HCT116 (cell line): ENCODE data around the gene PIEZO2. TPM values are rescaled to one million over a fixed set of nuclear protein-coding genes. Genes with fewer than 3 reads are reported as not detected.

Source experiments
- ATAC-seq: fragments of 200-7000 bp; cut with Tn5 transposase; 2 replicates; pipeline ENCODE4 v1.9.1; 2020; ENCODE audit warnings: mild to moderate bottlenecking, moderate library complexity
- BruUV-seq: library from RNA; stranded (reverse); fragments of 400-500 nt; replicated peaks from 2 replicates; lab custom pipeline; 2021; lab: Mats Ljungman, UMichigan
- CTCF ChIA-PET: fragments of 300-600 bp; sonication (Branson Sonifier 250); formaldehyde crosslinking; loops from one replicate; lab custom pipeline; 2021; ENCODE audit warnings: antibody characterized with exemption; lab: Charles Lee
- POLR2A ChIA-PET: fragments of 300-600, 350-600 bp; sonication (Branson Sonifier 250); formaldehyde crosslinking; loops from one replicate; lab custom pipeline; 2021; ENCODE audit warnings: antibody characterized with exemption; lab: Charles Lee
- RAD21 ChIA-PET, 2 experiments: fragments of 300-600 bp; sonication (Branson Sonifier 250); formaldehyde crosslinking; loops; one replicate each; lab custom pipeline; 2023; ENCODE audit warnings: low total read pairs in 2 of 2; ENCODE audit not compliant: uncharacterized antibody in 2 of 2, unreplicated experiment in 2 of 2, low non-redundant PET in 1 of 2; lab: Charles Lee
- DNase-seq: peaks from one replicate; pipeline ENCODE4 v3.0.0-alpha.2; 2010; ENCODE audit warnings: low read depth, low spot score
- H2AFZ ChIP-seq: fragments of 200-600 bp; shearing (Covaris generic), sonication (generic); 2 replicates; pipeline ENCODE4 v1.6.1; 2017; ENCODE audit warnings: low read depth, mixed run types, mixed read lengths, antibody characterized with exemption, low read length; ENCODE audit not compliant: poor library complexity, severe bottlenecking
- H3K27ac ChIP-seq: 2 replicates; pipeline ENCODE4 v1.5.1; 2012; ENCODE audit warnings: low read depth, low read length
- H3K27me3 ChIP-seq: fragments of 200-600 bp; sonication (generic); 2 replicates; pipeline ENCODE4 v1.6.1; 2016; ENCODE audit warnings: mixed run types, low read length, mixed read lengths; ENCODE audit not compliant: insufficient read depth
- H3K36me3 ChIP-seq, 2 experiments: fragments of 200-500 bp in 1 of 2; fragments of 200-600 bp in 1 of 2; sonication (Bioruptor generic) in 1 of 2; sonication (generic) in 1 of 2; 2 replicates each; pipeline versions ENCODE4 v1.5.1 to v1.6.1; 2014 to 2016; ENCODE audit warnings: low read length in 2 of 2, inconsistent platforms in 1 of 2, mixed read lengths in 1 of 2, mixed run types in 1 of 2; ENCODE audit not compliant: insufficient read depth in 2 of 2, control insufficient read depth in 1 of 2
- H3K4me1 ChIP-seq, 2 experiments: fragments of 200-600 bp in 1 of 2; sonication (generic) in 1 of 2; 2 replicates each; pipeline versions ENCODE4 v1.5.1 to v1.6.1; 2012 to 2017; ENCODE audit warnings: low read length in 2 of 2, inconsistent platforms in 1 of 2, mild to moderate bottlenecking in 1 of 2, mixed read lengths in 1 of 2, mixed run types in 1 of 2, moderate library complexity in 1 of 2; ENCODE audit not compliant: insufficient read depth in 2 of 2, control insufficient read depth in 1 of 2
- H3K4me2 ChIP-seq: fragments of 200-600 bp; sonication (generic); 2 replicates; pipeline ENCODE4 v1.6.1; 2017; ENCODE audit warnings: mixed run types, low read length, mixed read lengths
- H3K4me3 ChIP-seq, 2 experiments: fragments of 200-600 bp in 1 of 2; sonication (generic) in 1 of 2; replicated peaks in 1 of 2; 2 replicates each; pipeline ENCODE4 v1.5.1; 2011 to 2016; ENCODE audit warnings: low read length in 2 of 2, control low read depth in 1 of 2, low read depth in 1 of 2, mild to moderate bottlenecking in 1 of 2, mixed read lengths in 1 of 2, mixed run types in 1 of 2
- H3K79me2 ChIP-seq: fragments of 200-600 bp; sonication (generic); 2 replicates; pipeline ENCODE4 v1.6.1; 2017; ENCODE audit warnings: mild to moderate bottlenecking, mixed run types, low read length, moderate library complexity, mixed read lengths; ENCODE audit not compliant: insufficient read depth
- H3K9ac ChIP-seq: fragments of 200-600 bp; sonication (generic); 2 replicates; pipeline ENCODE4 v1.6.1; 2016; ENCODE audit warnings: low read length, mixed read lengths
- H3K9me2 ChIP-seq: fragments of 200-600 bp; sonication (generic), shearing (Covaris generic); 2 replicates; pipeline ENCODE4 v1.6.1; 2017; ENCODE audit warnings: mixed run types, mild to moderate bottlenecking, moderate library complexity; ENCODE audit not compliant: insufficient read depth
- H3K9me3 ChIP-seq, 2 experiments: fragments of 200-500 bp in 1 of 2; fragments of 200-600 bp in 1 of 2; sonication (Bioruptor generic) in 1 of 2; sonication (generic) in 1 of 2; 2 replicates each; pipeline ENCODE4 v1.6.1; 2014 to 2017; ENCODE audit warnings: low read length in 2 of 2, mixed read lengths in 2 of 2, inconsistent platforms in 1 of 2, low read depth in 1 of 2, mild to moderate bottlenecking in 1 of 2, mixed run types in 1 of 2, moderate library complexity in 1 of 2; ENCODE audit not compliant: control insufficient read depth in 1 of 2, insufficient read depth in 1 of 2
- H4K20me1 ChIP-seq: fragments of 200-600 bp; sonication (generic), shearing (Covaris generic); 2 replicates; pipeline ENCODE4 v1.6.1; 2017; ENCODE audit warnings: mixed run types, mild to moderate bottlenecking, moderate library complexity; ENCODE audit not compliant: insufficient read depth
- ATF3 ChIP-seq: IDR thresholded peaks from 2 replicates; pipeline ENCODE4 v1.6.1; 2012
- CBX3 ChIP-seq: IDR thresholded peaks from 2 replicates; pipeline ENCODE4 v1.6.1; 2012; ENCODE audit warnings: low read depth
- CEBPB ChIP-seq: IDR thresholded peaks from 2 replicates; pipeline ENCODE4 v1.6.1; 2012; ENCODE audit warnings: low read depth
- EGR1 ChIP-seq: IDR thresholded peaks from 2 replicates; pipeline ENCODE4 v1.6.1; 2012; ENCODE audit warnings: low read depth
- EZH2 ChIP-seq: fragments of 200-600 bp; sonication (generic); IDR thresholded peaks from 2 replicates; pipeline ENCODE4 v1.6.1; 2017; ENCODE audit warnings: antibody characterized with exemption, mixed run types
- FOSL1 ChIP-seq: IDR thresholded peaks from 2 replicates; pipeline ENCODE4 v1.6.1; 2012; ENCODE audit warnings: low read depth
- JUND ChIP-seq: IDR thresholded peaks from 2 replicates; pipeline ENCODE4 v1.6.1; 2012
- POLR2A ChIP-seq: IDR thresholded peaks from 2 replicates; pipeline ENCODE4 v1.7.0; 2011; ENCODE audit warnings: borderline replicate concordance; ENCODE audit not compliant: insufficient read depth, insufficient read length; ENCODE audit errors: extremely low read depth
- POLR2AphosphoS5 ChIP-seq: IDR thresholded peaks from 2 replicates; pipeline ENCODE4 v1.6.1; 2011; ENCODE audit warnings: mild to moderate bottlenecking, low read depth, low read length, moderate library complexity
- RAD21 ChIP-seq: IDR thresholded peaks from 2 replicates; pipeline ENCODE4 v1.6.1; 2012; ENCODE audit warnings: low read depth, mild to moderate bottlenecking
- SP1 ChIP-seq: IDR thresholded peaks from 2 replicates; pipeline ENCODE4 v1.6.1; 2012; ENCODE audit warnings: low read depth
- SRF ChIP-seq: IDR thresholded peaks from 2 replicates; pipeline ENCODE4 v1.6.1; 2012; ENCODE audit warnings: low read depth
- TCF7L2 ChIP-seq: IDR thresholded peaks from 2 replicates; pipeline ENCODE4 v1.7.0; 2011; ENCODE audit warnings: borderline replicate concordance, inconsistent platforms; ENCODE audit not compliant: insufficient read depth, insufficient read length; ENCODE audit errors: extremely low read depth
- YY1 ChIP-seq: IDR thresholded peaks from 2 replicates; pipeline ENCODE4 v1.6.1; 2011; ENCODE audit warnings: low read length, low read depth, moderate library complexity, mild to moderate bottlenecking; ENCODE audit not compliant: insufficient replicate concordance; ENCODE audit errors: extremely low read depth
- ZFX ChIP-seq: fragments of 450-650 bp; IDR thresholded peaks from 2 replicates; pipeline ENCODE4 v1.6.1; 2017
- ZNF274 ChIP-seq: fragments of 200-500 bp; sonication (Bioruptor generic); IDR thresholded peaks from 2 replicates; pipeline ENCODE4 v1.6.1; 2014; ENCODE audit warnings: mild to moderate bottlenecking, low read depth, low read length, inconsistent platforms
- intact Hi-C: fragments of 100-400 bp; cut with micrococcal nuclease; formaldehyde crosslinking; loops from 2 replicates; pipeline ENCODE4 v1.10.0; 2022
- total RNA-seq: library from RNA; stranded (reverse); gene quantifications from one replicate; pipeline ENCODE4 v1.2.1, GENCODE V29; 2021; ENCODE audit not compliant: unreplicated experiment
- TF ChIP-seq, protein P1 (sequence below), 3 experiments: fragments of 200-600 bp in 1 of 3; sonication (generic) in 1 of 3; IDR thresholded peaks in 2 of 3; conservative IDR thresholded peaks in 1 of 3; 2 replicates each; pipeline ENCODE4 v1.5.1; 2012 to 2017; ENCODE audit warnings: low read depth in 2 of 3, low read length in 2 of 3, antibody characterized with exemption in 1 of 3, borderline replicate concordance in 1 of 3, control low read depth in 1 of 3, mild to moderate bottlenecking in 1 of 3, mixed read lengths in 1 of 3, mixed run types in 1 of 3, moderate library complexity in 1 of 3; ENCODE audit not compliant: insufficient read depth in 1 of 3
- TF ChIP-seq, protein P2 (sequence below): IDR thresholded peaks from 2 replicates; pipeline ENCODE4 v1.6.1; 2012
- TF ChIP-seq, protein P3 (sequence below): IDR thresholded peaks from 2 replicates; pipeline ENCODE4 v1.6.1; 2012; ENCODE audit warnings: low read depth

Gene PIEZO2
- total RNA-seq, 1 experiment from 2014 or later = 0.34 TPM

DNA sequence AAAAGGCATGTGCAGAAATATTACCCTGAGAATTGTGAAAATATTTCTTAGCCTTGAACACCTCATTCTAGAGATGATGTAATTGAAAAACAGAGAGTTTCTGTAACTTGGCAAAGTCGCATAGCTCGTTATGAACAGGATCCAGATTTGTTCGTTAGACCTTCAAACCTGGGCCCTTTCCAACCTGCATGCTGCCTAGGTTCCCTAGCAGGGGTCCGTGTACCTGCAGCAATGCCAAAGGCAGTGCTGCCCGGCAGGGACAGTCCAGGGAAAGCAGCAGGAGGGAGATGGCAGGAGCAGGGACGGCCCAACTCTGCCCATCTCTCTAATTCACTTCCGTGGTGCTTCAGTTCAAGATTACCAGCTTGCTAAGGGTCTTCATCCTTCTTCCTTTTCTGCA lies 12.0 kb downstream of the PIEZO2 start (continued):
- TF ChIP-seq SRF = no peak

DNA sequence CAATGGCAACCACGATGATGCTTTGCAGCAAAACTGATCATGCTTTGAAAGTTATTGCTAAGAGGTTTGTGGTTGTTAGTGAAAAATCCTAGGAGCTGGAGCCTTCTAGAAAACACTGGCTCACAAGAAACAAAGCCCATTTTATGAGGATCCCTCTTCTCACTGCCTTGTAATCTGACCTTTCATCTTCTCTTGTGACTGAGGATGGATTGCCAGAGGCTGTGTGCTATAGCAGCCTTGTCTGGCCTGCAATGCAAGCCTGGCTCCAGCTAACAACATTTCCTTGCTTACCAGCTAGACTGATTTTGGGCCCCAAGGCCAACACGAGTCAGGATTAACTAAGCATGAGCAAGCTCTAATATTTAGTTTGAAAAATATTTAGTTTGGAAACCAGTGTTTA lies 13.1 kb downstream of the PIEZO2 start:
- CTCF ChIA-PET = interaction anchor here (1.0 kb wide), 1 partner anchor 18 kb away, joined by 3 read pairs; no protein-coding TSS in a partner anchor
- DNase-seq (no peak), ATAC-seq (no peak)
- Histone ChIP-seq H3K27me3 (peaks cover 12% of the 10 kb centered on the region; the same call in 1 of the 2 replicates), H3K36me3 (no peaks in the 10 kb centered on the region), H3K79me2 (no peaks in the 10 kb centered on the region), H4K20me1 (no peaks in the 10 kb centered on the region), H3K4me3 (no peak overlapping the region), H3K9me2 (no peaks in the 10 kb centered on the region), H3K4me1 (no peaks in the 10 kb centered on the region), H2AFZ (no peak overlapping the region), H3K9me3 (no peaks in the 10 kb centered on the region), H3K9ac (no peak overlapping the region), H3K27ac (no peak overlapping the region), H3K4me2 (no peak overlapping the region)
- RAD21 ChIA-PET = no interaction called here
- TF ChIP-seq ATF3 (no peak), ZFX (no peak), TCF7L2 (no peak), ZNF274 (no peak), SP1 (no peak), JUND (no peak), YY1 (no peak), CEBPB (no peak), POLR2A (no peak), EGR1 (no peak), POLR2AphosphoS5 (no peak), RAD21 (no peak), CBX3 (no peak), EZH2 (no peak), FOSL1 (no peak)
- TF ChIP-seq, protein P1, sequence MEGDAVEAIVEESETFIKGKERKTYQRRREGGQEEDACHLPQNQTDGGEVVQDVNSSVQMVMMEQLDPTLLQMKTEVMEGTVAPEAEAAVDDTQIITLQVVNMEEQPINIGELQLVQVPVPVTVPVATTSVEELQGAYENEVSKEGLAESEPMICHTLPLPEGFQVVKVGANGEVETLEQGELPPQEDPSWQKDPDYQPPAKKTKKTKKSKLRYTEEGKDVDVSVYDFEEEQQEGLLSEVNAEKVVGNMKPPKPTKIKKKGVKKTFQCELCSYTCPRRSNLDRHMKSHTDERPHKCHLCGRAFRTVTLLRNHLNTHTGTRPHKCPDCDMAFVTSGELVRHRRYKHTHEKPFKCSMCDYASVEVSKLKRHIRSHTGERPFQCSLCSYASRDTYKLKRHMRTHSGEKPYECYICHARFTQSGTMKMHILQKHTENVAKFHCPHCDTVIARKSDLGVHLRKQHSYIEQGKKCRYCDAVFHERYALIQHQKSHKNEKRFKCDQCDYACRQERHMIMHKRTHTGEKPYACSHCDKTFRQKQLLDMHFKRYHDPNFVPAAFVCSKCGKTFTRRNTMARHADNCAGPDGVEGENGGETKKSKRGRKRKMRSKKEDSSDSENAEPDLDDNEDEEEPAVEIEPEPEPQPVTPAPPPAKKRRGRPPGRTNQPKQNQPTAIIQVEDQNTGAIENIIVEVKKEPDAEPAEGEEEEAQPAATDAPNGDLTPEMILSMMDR (IDR thresholded peaks at IDR 0.05 in 2 of 3, conservative IDR thresholded peaks at IDR 0.05 in 1 of 3; ENCODE audit: borderline replicate concordance in 1 of 3, insufficient read depth in 1 of 3, low read depth in 2 of 3, low read length in 2 of 3) = no peak
- TF ChIP-seq, protein P2, sequence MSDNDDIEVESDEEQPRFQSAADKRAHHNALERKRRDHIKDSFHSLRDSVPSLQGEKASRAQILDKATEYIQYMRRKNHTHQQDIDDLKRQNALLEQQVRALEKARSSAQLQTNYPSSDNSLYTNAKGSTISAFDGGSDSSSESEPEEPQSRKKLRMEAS = no peak
- TF ChIP-seq, protein P3, sequence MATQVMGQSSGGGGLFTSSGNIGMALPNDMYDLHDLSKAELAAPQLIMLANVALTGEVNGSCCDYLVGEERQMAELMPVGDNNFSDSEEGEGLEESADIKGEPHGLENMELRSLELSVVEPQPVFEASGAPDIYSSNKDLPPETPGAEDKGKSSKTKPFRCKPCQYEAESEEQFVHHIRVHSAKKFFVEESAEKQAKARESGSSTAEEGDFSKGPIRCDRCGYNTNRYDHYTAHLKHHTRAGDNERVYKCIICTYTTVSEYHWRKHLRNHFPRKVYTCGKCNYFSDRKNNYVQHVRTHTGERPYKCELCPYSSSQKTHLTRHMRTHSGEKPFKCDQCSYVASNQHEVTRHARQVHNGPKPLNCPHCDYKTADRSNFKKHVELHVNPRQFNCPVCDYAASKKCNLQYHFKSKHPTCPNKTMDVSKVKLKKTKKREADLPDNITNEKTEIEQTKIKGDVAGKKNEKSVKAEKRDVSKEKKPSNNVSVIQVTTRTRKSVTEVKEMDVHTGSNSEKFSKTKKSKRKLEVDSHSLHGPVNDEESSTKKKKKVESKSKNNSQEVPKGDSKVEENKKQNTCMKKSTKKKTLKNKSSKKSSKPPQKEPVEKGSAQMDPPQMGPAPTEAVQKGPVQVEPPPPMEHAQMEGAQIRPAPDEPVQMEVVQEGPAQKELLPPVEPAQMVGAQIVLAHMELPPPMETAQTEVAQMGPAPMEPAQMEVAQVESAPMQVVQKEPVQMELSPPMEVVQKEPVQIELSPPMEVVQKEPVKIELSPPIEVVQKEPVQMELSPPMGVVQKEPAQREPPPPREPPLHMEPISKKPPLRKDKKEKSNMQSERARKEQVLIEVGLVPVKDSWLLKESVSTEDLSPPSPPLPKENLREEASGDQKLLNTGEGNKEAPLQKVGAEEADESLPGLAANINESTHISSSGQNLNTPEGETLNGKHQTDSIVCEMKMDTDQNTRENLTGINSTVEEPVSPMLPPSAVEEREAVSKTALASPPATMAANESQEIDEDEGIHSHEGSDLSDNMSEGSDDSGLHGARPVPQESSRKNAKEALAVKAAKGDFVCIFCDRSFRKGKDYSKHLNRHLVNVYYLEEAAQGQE = no peak
- POLR2A ChIA-PET = no interaction called here
- no TSS peak for BruUV-seq
- intact Hi-C loops = no loop called here
